ENCODE data around the gene NUDT8. TPM values are rescaled to one million over a fixed set of nuclear protein-coding genes. Genes with fewer than 3 reads are reported as not detected.
"Not testable (repeated sequence)": the region's sequence is repeated elsewhere in the genome, so short reads cannot be mapped to it uniquely, and the experiment has no call there.

The NUDT8 gene
- polyA plus RNA-seq, 3 donors from 2014 or later = 10.1 to 13.4 (median 12.3) TPM

DNA sequence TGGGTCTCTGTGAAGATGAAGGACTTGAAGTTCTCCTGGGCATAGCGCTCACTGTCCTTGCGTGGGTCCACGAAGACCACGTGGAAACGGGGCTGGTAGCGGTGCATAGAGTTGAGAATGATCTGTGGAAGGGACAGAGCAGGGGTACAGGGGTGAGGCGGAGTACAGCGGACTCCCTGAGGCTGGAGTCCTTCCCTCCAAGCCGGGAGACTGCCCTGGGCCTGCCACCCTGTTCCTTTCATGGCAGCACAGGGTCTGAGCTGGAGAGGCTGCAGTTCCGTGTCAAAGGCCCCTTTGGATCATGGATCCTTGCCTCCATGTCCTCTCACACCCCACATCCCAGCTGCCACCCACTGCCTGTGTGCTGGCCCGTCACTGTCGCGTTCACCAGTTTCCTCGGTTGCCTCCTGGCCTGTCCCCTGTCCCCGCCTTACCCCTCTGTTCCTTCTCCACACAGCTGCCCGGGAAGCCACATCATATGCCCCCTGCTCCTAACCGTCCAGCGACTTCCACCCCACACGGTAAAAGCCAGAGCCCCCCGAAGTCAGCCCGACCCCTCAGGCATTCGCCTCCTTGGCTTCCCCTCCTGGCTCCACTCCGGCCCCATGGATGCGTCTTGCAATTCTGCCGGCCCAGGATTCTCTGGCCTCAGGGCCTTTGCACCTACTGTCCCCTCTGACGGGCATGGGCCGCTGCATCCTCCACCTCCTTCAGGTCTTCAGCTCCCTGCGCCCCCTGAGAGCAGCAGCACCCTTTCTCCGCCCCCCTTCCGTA, 3.4 kb upstream of the NUDT8 start:
- Mint-ChIP-seq H3K27me3 (ENCODE audit: low read depth in 3 of 3) (peaks cover 0 to 2% (median 0%) of the 10 kb centered on the region in 3 donors), H3K4me1 (peaks cover 6 to 13% of the 10 kb centered on the region in 2 donors), H3K36me3 (no peaks in the 10 kb centered on the region), H3K4me3 (peak overlapping the region in 2 of 5 donors; percentile 1 to 47), H3K9me3 (no peaks in the 10 kb centered on the region), H3K27ac (peak overlapping the region in 1 of 6 donors; percentile 45)
- no peak for DNase-seq

DNA sequence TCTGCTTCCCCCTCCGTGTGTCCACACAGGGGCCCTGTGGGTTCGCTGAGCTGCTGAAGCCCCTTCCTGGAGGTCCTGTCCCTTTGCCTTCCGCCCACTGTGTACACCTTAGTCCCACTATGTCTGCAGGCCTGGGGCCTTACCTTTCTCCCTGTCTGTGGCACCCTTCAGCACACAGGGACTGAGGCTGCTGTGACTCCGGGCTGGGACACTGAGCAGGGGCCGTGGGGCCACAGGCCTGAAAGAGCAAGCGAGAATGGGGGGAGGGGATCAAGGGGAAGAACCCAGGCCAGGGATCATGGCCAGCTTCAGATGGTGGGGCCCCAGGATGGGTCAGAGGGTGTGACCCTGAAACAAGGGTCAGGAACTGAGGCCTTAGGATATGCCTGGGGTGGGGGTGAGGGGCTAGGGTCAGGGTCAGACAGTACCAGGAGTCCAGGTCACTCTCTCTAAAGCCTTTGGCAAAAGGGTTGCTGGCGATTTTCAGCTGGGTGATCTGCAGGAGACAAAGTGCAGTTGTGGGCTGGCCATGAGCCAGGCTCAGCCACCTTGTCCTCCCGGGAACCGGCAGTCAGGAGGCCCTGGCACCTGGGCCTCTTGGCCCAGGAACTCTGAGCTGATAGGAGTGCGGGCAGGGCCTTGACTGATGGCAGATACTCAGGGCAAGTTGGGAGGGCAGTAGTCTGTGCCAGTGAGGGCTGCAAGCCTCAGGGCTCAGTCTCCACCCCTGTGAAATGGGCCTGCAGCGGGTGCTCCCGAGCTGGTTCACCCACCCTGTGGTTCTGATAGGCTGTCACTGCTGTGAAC, 2.6 kb upstream of the NUDT8 start:
- Mint-ChIP-seq H3K27ac (peak overlapping the region in 2 of 6 donors; percentile 26 to 44), H3K9me3 (peaks cover 0 to 2% (median 0%) of the 10 kb centered on the region in 6 donors), H3K36me3 (no peaks in the 10 kb centered on the region), H3K4me3 (peak overlapping the region; percentile 48 to 75 (median 53)), H3K27me3 (ENCODE audit: low read depth in 3 of 3) (peaks cover 0 to 2% (median 0%) of the 10 kb centered on the region in 3 donors), H3K4me1 (peaks cover 6 to 14% of the 10 kb centered on the region in 2 donors)
- no peak for DNase-seq

DNA sequence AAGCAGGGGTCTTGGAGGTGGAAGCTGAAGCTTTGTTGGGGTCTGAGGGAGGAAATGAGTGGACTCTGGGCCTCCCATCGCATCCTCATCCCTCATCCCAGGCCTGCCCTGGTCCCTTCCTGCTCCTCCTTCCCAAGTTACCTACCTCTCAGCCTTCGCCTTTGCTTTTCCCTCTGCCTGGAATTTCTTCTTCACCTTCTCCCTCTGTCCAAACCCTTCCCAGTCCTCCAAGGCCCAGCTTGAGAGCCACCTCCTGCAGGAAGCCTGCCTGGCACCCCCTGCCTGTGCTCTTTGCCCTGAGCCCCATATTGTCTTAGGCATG, 2.1 kb upstream of the NUDT8 start:
- DNase-seq = no peak
- Mint-ChIP-seq H3K27ac (peak overlapping the region in 3 of 6 donors; percentile 26 to 45 (median 44)), H3K27me3 (ENCODE audit: low read depth in 3 of 3) (peaks cover 0 to 2% (median 0%) of the 10 kb centered on the region in 3 donors), H3K4me3 (peak overlapping the region; percentile 48 to 75 (median 53)), H3K36me3 (peaks cover 0 to under 1% (median 0%) of the 10 kb centered on the region in 3 donors), H3K4me1 (peaks cover 6 to 14% of the 10 kb centered on the region in 2 donors), H3K9me3 (peaks cover 0 to 2% (median 0%) of the 10 kb centered on the region in 6 donors)

DNA sequence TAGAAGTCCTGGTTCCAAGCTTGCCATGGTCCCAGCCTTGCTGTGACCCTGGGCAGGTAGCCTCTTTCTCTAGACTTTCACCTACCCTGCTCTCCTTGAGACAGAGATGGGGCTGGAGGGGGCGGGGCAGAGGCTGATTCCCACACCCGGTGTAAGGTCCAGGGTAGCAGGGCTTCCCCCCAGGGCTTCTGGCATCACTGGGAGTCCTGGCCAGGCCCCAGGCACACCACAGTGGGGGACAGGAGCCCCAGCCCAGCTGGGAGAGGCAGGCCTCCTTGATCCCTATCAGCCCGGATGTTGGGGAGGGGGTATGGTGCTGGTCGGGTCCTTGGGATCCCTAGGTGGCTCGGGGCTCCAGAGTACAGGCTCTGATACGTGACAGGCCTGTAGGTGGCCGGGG, 1.7 kb upstream of the NUDT8 start:
- no peak for DNase-seq
- Mint-ChIP-seq H3K27ac (peak overlapping the region in 2 of 6 donors; percentile 90 to 92), H3K27me3 (ENCODE audit: low read depth in 3 of 3) (peaks cover 0 to 2% (median 0%) of the 10 kb centered on the region in 3 donors), H3K4me1 (peaks cover 6 to 14% of the 10 kb centered on the region in 2 donors), H3K36me3 (peaks cover 0 to 4% (median 0%) of the 10 kb centered on the region in 3 donors), H3K9me3 (peaks cover 0 to 2% (median 0%) of the 10 kb centered on the region in 6 donors), H3K4me3 (peak overlapping the region; percentile 89 to 90 (median 89))

DNA sequence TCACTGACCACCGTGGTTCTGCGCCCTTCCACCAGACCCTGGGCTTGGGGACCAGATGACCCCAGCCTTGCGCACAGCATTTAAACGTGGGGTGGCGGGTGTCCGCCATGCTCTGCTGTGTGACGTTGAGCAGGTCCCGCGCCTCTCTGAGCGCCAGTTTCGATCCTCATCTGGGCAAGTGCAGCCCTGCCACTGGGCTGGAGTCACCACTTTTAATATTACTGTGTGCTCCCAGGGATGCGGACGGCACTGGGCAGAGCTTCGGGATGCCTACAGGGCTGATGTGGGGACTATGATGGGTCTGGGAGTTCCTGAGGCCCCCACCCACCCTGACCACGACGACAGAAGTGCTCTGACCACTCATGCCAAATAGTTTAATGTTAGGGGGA, 1.2 kb upstream of the NUDT8 start:
- peaks cover 0 to 6% (median 0%) of the 10 kb centered on the region in 3 donors for H3K36me3 Mint-ChIP-seq
- H3K27me3 Mint-ChIP-seq (ENCODE audit: low read depth in 3 of 3) = peaks cover 0 to 2% (median 0%) of the 10 kb centered on the region in 3 donors
- H3K4me1 Mint-ChIP-seq = peaks cover 6 to 14% of the 10 kb centered on the region in 2 donors
- peak overlapping the region; percentile 75 to 92 (median 86) for H3K27ac Mint-ChIP-seq
- H3K4me3 Mint-ChIP-seq = peak overlapping the region; percentile 89 to 90 (median 89)
- H3K9me3 Mint-ChIP-seq = peaks cover 0 to 2% (median 0%) of the 10 kb centered on the region in 6 donors
- no peak for DNase-seq

DNA sequence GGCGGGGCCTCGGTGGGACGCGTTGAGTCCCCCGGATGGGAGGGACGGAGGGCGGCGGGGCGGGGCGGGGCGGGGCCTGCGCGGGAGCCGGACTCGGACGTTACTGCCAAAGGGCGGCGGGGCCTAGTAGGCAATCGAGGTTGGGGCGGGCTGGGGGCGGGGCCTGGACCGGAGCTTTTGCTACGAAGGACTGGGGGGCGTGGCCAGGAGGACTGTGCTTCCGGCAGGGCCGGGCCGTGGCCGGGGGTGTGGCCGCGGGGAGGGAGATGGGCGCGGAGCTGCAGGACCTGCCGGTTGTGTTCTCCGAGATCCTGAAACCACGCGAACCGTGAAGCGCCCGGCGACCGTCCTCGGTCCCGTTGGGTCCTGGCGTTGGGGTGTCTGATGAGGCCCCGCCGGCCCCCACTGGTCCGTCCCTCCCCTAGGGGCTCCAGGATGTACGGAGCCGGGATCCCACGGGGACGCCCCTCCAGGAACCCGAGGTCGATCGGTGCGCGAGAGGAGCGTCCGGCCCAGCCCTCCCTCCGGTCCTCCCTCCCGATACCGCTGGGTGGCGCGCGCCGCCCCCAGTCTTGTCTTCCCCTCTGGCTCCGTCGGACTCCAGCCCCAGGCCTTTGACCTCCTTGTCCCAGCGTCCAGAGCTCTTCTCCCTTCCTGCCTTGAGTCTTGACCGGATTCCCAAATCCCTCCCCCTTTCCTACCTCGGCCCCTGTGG, 648 bp upstream of the NUDT8 start:
- Mint-ChIP-seq H3K27ac (peak overlapping the region; percentile 75 to 92 (median 88)), H3K4me3 (peak overlapping the region; percentile 89 to 90 (median 89)), H3K9me3 (peaks cover 0 to 2% (median 0%) of the 10 kb centered on the region in 6 donors), H3K36me3 (peaks cover 0 to 6% (median 0%) of the 10 kb centered on the region in 3 donors), H3K27me3 (ENCODE audit: low read depth in 3 of 3) (peaks cover 0 to 2% (median 0%) of the 10 kb centered on the region in 3 donors), H3K4me1 (peaks cover 6 to 14% of the 10 kb centered on the region in 2 donors)
- peak; percentile 94 to 96 (median 95) for DNase-seq

DNA sequence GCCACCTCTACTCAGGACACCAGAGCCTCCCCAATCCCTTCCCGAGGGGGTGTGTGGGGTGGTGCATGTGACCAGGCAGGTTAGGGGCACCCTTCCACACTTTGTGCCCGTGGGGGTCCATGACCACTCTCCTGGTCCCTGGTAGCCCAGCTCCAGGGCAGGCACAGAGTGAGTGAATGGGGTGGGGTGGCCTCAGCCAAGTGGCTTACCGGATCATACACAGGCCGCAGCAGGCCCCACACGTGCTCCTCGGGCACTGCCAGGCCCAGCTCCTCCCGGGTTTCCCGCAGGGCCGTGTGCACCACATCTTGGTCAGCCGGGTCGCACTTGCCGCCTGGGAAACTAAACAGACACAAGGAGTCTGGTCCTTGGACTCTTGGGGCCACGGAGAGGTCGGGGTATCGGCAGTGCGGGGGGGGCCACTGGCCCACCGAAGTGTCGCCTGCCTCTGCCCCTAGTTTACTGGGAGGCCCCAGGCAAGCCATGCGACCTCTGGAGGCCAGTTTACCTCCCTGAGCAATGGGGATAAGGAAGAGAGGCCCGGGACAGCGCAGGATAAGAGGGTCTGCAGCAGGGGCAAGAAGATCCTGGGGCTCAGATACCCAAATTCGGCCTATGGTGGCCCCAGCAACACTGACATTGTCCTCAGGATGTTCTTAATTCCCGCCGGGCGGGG, 889 bp downstream of the NUDT8 start:
- Mint-ChIP-seq H3K4me3 (peak overlapping the region; percentile 35 to 90 (median 51)), H3K27me3 (ENCODE audit: low read depth in 3 of 3) (peaks cover 0 to 2% (median 0%) of the 10 kb centered on the region in 3 donors), H3K9me3 (peaks cover 0 to 2% (median 0%) of the 10 kb centered on the region in 6 donors), H3K36me3 (peaks cover 0 to 6% (median 0%) of the 10 kb centered on the region in 3 donors), H3K4me1 (peaks cover 6 to 14% of the 10 kb centered on the region in 2 donors), H3K27ac (peak overlapping the region in 1 of 6 donors; percentile 50)
- no peak for DNase-seq

DNA sequence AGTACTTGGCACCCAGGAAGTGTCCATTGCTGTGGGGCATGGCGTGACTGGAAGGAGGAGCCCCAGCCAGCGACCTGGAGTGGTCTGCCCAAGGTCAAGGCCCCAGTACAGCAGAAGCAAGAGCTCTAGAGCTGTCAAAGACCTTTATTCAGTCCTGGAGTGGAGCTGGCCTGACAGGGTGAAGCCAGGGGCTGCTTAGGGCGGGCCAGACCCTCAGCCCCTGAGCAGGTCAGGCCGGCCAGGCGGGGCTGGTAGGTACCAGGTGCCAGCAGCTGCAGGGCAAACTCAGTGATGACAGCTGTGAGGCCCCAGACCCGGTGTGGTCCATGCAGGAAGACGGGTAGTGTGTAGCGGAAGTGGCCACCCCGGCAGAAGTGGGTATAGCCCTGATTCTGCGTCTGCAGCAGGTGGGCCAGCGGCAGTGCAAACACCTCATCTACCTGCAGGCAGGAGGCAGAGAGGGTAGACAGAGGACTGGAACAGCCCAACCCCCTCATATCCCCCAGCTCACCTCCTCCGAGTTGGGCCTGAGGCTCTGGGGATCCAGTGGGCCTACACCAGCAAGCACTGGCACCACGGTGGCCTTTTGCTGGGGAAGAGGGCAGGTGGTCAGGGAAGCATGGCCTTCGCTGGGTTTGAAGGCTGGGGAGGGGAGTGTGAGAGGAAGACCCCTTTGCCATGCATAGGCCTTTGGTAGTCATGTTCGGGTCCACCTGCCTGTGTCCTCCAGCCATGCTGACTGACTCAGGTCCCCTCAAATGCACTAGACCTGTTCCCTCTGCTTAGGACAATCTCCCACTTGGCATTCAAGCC, 1.7 kb downstream of the NUDT8 start:
- Mint-ChIP-seq H3K4me3 (peak overlapping the region in 2 of 5 donors; percentile 29 to 58), H3K27ac (no peak overlapping the region)
- no peak for DNase-seq

DNA sequence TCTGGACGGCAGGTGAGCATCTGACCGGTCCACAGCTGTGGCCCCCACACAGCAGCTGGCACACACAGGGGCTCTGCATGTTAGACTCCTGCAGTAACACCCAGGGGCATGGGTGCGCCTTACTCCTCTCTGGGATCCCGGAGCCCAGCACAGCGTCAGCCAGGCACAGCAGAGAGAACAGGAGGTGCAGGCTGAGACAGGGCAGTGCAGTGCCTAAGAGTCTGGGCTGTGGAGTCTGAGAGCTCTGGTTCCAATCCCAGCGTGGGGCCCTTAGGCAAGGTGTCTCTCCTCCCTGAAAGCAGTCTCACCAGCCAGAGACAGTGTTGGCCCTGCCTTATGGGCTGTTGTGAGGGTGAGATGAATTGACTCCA, 2.3 kb downstream of the NUDT8 start:
- no peak overlapping the region for H3K4me3 Mint-ChIP-seq
- H3K27ac Mint-ChIP-seq = peak overlapping the region in 2 of 6 donors; percentile 40 to 51
- peaks cover 6 to 14% of the 10 kb centered on the region in 2 donors for H3K4me1 Mint-ChIP-seq
- H3K27me3 Mint-ChIP-seq (ENCODE audit: low read depth in 3 of 3) = peaks cover 0 to 2% (median 0%) of the 10 kb centered on the region in 3 donors
- peaks cover 0 to 2% (median 0%) of the 10 kb centered on the region in 6 donors for H3K9me3 Mint-ChIP-seq
- H3K36me3 Mint-ChIP-seq = peaks cover 0 to 6% (median 0%) of the 10 kb centered on the region in 3 donors
- no peak for DNase-seq

More for the DNA sequence above, 1.7 kb downstream of the NUDT8 start:
- Mint-ChIP-seq H3K4me1 (peaks cover 6 to 14% of the 10 kb centered on the region in 2 donors), H3K36me3 (peaks cover 0 to 6% (median 0%) of the 10 kb centered on the region in 3 donors), H3K27me3 (ENCODE audit: low read depth in 3 of 3) (peaks cover 0 to 2% (median 0%) of the 10 kb centered on the region in 3 donors), H3K9me3 (peaks cover 0 to 2% (median 0%) of the 10 kb centered on the region in 6 donors)

DNA sequence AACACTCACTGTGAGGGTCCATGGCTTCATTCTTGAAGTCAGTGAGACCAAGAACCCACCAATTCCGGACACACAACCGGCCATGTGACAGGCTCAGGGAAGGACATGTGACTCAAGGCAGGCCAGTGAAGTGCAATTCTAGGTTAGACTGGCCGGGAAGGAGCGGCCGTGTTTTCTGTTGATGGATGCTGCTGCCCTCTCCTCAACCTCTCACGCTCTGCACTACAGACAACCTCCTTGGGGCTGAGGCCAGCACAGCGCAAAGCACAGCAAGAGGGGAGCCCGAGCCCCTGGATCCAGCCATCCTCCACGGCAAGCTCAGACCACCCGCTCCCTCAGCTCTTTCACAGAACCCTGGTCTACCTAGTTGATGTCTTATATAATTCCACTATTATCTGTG, 2.8 kb downstream of the NUDT8 start:
- Mint-ChIP-seq H3K4me1 (peaks cover 6 to 13% of the 10 kb centered on the region in 2 donors), H3K27me3 (ENCODE audit: low read depth in 3 of 3) (peaks cover 0 to 2% (median 0%) of the 10 kb centered on the region in 3 donors), H3K27ac (no peak overlapping the region), H3K9me3 (peaks cover 0 to 2% (median 0%) of the 10 kb centered on the region in 6 donors), H3K4me3 (no peak overlapping the region), H3K36me3 (peaks cover 0 to 6% (median 0%) of the 10 kb centered on the region in 3 donors)
- DNase-seq = no peak

DNA sequence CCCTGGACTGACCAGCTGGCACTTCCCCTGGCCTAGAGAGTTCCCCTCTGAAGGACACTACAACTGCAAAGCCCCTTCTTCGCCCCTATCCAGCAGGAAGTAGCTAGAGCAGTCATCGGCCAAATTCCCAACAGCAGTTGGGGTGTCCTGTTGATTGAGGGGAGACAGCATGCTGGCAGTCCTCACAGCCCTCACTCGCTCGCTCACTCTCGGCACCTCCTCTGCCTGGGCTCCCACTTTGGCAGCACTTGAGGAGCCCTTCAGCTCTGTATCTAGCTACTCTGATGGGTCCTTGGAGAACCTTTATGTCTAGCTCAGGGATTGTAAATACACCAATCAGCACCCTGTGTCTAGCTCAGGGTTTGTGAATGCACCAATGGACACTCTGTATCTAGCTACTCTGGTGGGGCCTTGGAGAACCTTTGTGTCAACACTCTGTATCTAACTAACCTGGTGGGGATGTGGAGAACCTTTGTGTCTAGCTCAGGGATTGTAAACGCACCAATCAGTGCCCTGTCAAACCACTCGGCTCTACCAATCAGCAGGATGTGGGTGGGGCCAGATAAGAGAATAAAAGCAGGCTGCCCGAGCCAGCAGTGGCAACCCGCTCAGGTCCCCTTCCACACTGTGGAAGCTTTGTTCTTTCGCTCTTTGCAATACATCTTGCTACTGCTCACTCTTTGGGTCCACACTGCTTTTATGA, 3.5 kb downstream of the NUDT8 start:
- not testable (repeated sequence) for H3K36me3 Mint-ChIP-seq; H3K9me3 Mint-ChIP-seq; H3K27me3 Mint-ChIP-seq (ENCODE audit: low read depth in 3 of 3); DNase-seq; H3K4me3 Mint-ChIP-seq
- Mint-ChIP-seq H3K4me1 (peaks cover 6 to 12% of the 10 kb centered on the region in 2 donors), H3K27ac (peak overlapping the region in 1 of 6 donors; percentile 85)

DNA sequence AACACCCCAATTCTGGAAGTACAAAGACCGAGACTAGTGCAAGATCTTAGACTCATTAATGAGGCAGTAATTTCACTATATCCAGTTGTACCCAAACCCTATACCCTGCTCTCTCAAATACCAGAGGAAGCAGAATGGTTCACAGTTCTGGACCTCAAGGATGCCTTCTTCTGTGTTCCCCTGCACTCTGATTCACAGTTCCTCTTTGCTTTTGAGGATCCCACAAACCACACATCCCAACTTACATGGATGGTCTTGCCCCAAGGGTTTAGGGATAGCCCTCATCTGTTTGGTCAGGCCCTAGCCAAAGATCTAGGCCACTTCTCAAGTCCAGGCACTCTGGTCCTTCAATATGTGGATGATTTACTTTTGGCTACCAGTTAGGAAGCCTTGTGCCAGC, 5.9 kb downstream of the NUDT8 start:
- H3K9me3 Mint-ChIP-seq; H3K36me3 Mint-ChIP-seq; H3K27me3 Mint-ChIP-seq (ENCODE audit: low read depth in 3 of 3); H3K4me1 Mint-ChIP-seq; H3K4me3 Mint-ChIP-seq; DNase-seq; H3K27ac Mint-ChIP-seq: not testable (repeated sequence)

Measured in immature natural killer cell (primary cell).